ENCODE measurements around the gene MRPS10. TPM values are rescaled to one million over a fixed set of nuclear protein-coding genes. Genes with fewer than 3 reads are reported as not detected.

MRPS10 gene
- total and polyA plus RNA-seq, 3 donors from 2014 or later, result 33.9 to 42.0 (median 35.8) TPM

GRCh38 chr6:42249279-42249678 is 31.6 kb upstream of the MRPS10 start:
- intact Hi-C loops (cut with DNase I; ENCODE audit: low total_unique reads), result no loop called here
- TF ChIP-seq CTCF (IDR thresholded peaks at IDR 0.05) (no peak), POLR2A (IDR thresholded peaks at IDR 0.05) (no peak)
- 65 to 77% methylated on average over 3 of the region's 3 CpGs for WGBS, 2 donors

GRCh38 chr6:42243046-42243445 is 25.4 kb upstream of the MRPS10 start:
- no peak overlapping the region for H3K27ac ChIP-seq
- 95 to 98% methylated on average over 11 of the region's 11 CpGs for WGBS, 2 donors
- H3K36me3 ChIP-seq (ENCODE audit: low read depth, missing control alignments), result no peaks in the 10 kb centered on the region
- DNase-seq, result no peak
- no peaks in the 10 kb centered on the region for H3K4me1 ChIP-seq
- H3K4me3 ChIP-seq, result no peak overlapping the region
- TF ChIP-seq POLR2A (IDR thresholded peaks at IDR 0.05), result no peak
- TF ChIP-seq CTCF (IDR thresholded peaks at IDR 0.05), result no peak
- no peaks in the 10 kb centered on the region for H3K9me3 ChIP-seq
- intact Hi-C loops (cut with DNase I; ENCODE audit: low total_unique reads), result no loop called here
- no peaks in the 10 kb centered on the region for H3K27me3 ChIP-seq

More at GRCh38 chr6:42249279-42249678, 31.6 kb upstream of the MRPS10 start:
- Histone ChIP-seq H3K27me3 (no peaks in the 10 kb centered on the region), H3K9me3 (no peaks in the 10 kb centered on the region), H3K4me1 (peaks cover 30% of the 10 kb centered on the region), H3K36me3 (ENCODE audit: low read depth, missing control alignments) (no peaks in the 10 kb centered on the region), H3K4me3 (no peak overlapping the region), H3K27ac (no peak overlapping the region)
- DNase-seq, result no peak

- no peaks in the 10 kb centered on the region for H3K36me3 ChIP-seq (ENCODE audit: low read depth, missing control alignments)
- intact Hi-C loops (cut with DNase I; ENCODE audit: low total_unique reads), result no loop called here
- DNase-seq, result no peak
Measured at GRCh38 chr6:42241915-42242314, 24.3 kb upstream of the MRPS10 start.

GRCh38 chr6:42239736-42240375 is 22.2 kb upstream of the MRPS10 start:
- intact Hi-C loops (cut with DNase I; ENCODE audit: low total_unique reads), result no loop called here
- DNase-seq, result no peak
- TF ChIP-seq CTCF (IDR thresholded peaks at IDR 0.05) (no peak), POLR2A (IDR thresholded peaks at IDR 0.05) (no peak)
- Histone ChIP-seq H3K27me3 (no peaks in the 10 kb centered on the region), H3K36me3 (ENCODE audit: low read depth, missing control alignments) (no peaks in the 10 kb centered on the region), H3K9me3 (no peaks in the 10 kb centered on the region), H3K4me1 (no peaks in the 10 kb centered on the region), H3K4me3 (no peak overlapping the region), H3K27ac (no peak overlapping the region)
- 91% methylated on average over 7 of the region's 7 CpGs for WGBS, 2 donors

More at GRCh38 chr6:42241915-42242314, 24.3 kb upstream of the MRPS10 start:
- Histone ChIP-seq H3K9me3 (no peaks in the 10 kb centered on the region), H3K4me1 (no peaks in the 10 kb centered on the region), H3K27me3 (no peaks in the 10 kb centered on the region), H3K4me3 (no peak overlapping the region), H3K27ac (no peak overlapping the region)
- TF ChIP-seq POLR2A (IDR thresholded peaks at IDR 0.05), result no peak
- no peak for TF ChIP-seq CTCF (IDR thresholded peaks at IDR 0.05)
- WGBS, 2 donors, result 89 to 93% methylated on average over 5 of the region's 5 CpGs

GRCh38 chr6:42239333-42239732 is 21.7 kb upstream of the MRPS10 start:
- Histone ChIP-seq H3K4me3 (no peak overlapping the region), H3K27ac (no peak overlapping the region), H3K36me3 (ENCODE audit: low read depth, missing control alignments) (no peaks in the 10 kb centered on the region), H3K9me3 (no peaks in the 10 kb centered on the region), H3K4me1 (no peaks in the 10 kb centered on the region), H3K27me3 (no peaks in the 10 kb centered on the region)
- TF ChIP-seq CTCF (IDR thresholded peaks at IDR 0.05), result no peak
- TF ChIP-seq POLR2A (IDR thresholded peaks at IDR 0.05), result no peak
- WGBS, 2 donors, result 87 to 96% methylated on average over 5 of the region's 5 CpGs
- DNase-seq, result no peak
- intact Hi-C loops (cut with DNase I; ENCODE audit: low total_unique reads), result no loop called here

Measured in testis (tissue), 3 donors.